WTC11 (cell line): ENCODE data around the gene C16orf54. TPM values are rescaled to one million over a fixed set of nuclear protein-coding genes. Genes with fewer than 3 reads are reported as not detected.

Experiments
- ATAC-seq: fragments of 200-7000 bp; cut with Tn5 transposase; 2 replicates; pipeline ENCODE4 v1.10.0; 2021; ENCODE audit warnings: mild to moderate bottlenecking, moderate library complexity
- CTCF ChIA-PET: fragments of 300-600 bp; sonication (Branson Sonifier 250); formaldehyde crosslinking; loops from one replicate; lab custom pipeline; 2021; ENCODE audit warnings: antibody characterized with exemption; lab: Charles Lee
- POLR2A ChIA-PET: fragments of 350-600 bp; sonication (Branson Sonifier 250); formaldehyde crosslinking; loops from one replicate; lab custom pipeline; 2021; ENCODE audit warnings: antibody characterized with exemption; lab: Charles Lee
- DNase-seq: peaks from one replicate; pipeline ENCODE4 v3.0.0; 2021; ENCODE audit warnings: low spot score
- H3K27ac Mint-ChIP-seq: 2 replicates; pipeline ENCODE4 v1.8.0; 2021; ENCODE audit warnings: mixed read lengths
- H3K27me3 Mint-ChIP-seq: 2 replicates; pipeline ENCODE4 v1.8.0; 2021; ENCODE audit warnings: low read depth, mild to moderate bottlenecking, moderate library complexity, mixed read lengths
- H3K36me3 Mint-ChIP-seq: 2 replicates; pipeline ENCODE4 v1.8.0; 2021; ENCODE audit warnings: mixed read lengths
- H3K4me1 Mint-ChIP-seq: 2 replicates; pipeline ENCODE4 v1.8.0; 2022; ENCODE audit warnings: mixed read lengths
- H3K4me3 Mint-ChIP-seq: 2 replicates; pipeline ENCODE4 v1.8.0; 2021; ENCODE audit warnings: mild to moderate bottlenecking, moderate library complexity, mixed read lengths
- H3K9me3 Mint-ChIP-seq: 2 replicates; pipeline ENCODE4 v1.8.0; 2021; ENCODE audit warnings: mixed read lengths
- ATF6 ChIP-seq: sonication (generic); formaldehyde crosslinking; IDR thresholded peaks from 2 replicates; pipeline ENCODE4 v1.8.1; 2023; ENCODE audit warnings: mild to moderate bottlenecking, missing genetic modification reagents
- CDX4 ChIP-seq: fragments of 250-450 bp; sonication (Bioruptor Pico); IDR thresholded peaks from 2 replicates; pipeline ENCODE4 v1.9.0; 2021; ENCODE audit warnings: moderate library complexity, mild to moderate bottlenecking, inconsistent platforms, borderline replicate concordance
- ERG ChIP-seq: fragments of 250-450 bp; sonication (Bioruptor Pico); IDR thresholded peaks from 2 replicates; pipeline ENCODE4 v1.8.0; 2021; ENCODE audit warnings: mild to moderate bottlenecking
- ESRRA ChIP-seq: sonication (generic); formaldehyde crosslinking; IDR thresholded peaks from 2 replicates; pipeline ENCODE4 v1.8.1; 2022; ENCODE audit warnings: mild to moderate bottlenecking, missing genetic modification reagents, borderline replicate concordance
- GTF2I ChIP-seq: fragments of 250-450 bp; sonication (Bioruptor Pico); conservative IDR thresholded peaks from 2 replicates; pipeline ENCODE4 v1.4.0; 2021; ENCODE audit warnings: mild to moderate bottlenecking
- MYBL2 ChIP-seq: sonication (generic); formaldehyde crosslinking; IDR thresholded peaks from 2 replicates; pipeline ENCODE4 v1.8.1; 2023; ENCODE audit warnings: mild to moderate bottlenecking, moderate library complexity, missing genetic modification reagents
- NFE2L1 ChIP-seq: sonication (generic); formaldehyde crosslinking; IDR thresholded peaks from 2 replicates; pipeline ENCODE4 v1.8.1; 2023; ENCODE audit warnings: missing genetic modification reagents
- NR3C1 ChIP-seq: sonication (generic); formaldehyde crosslinking; conservative IDR thresholded peaks from 2 replicates; pipeline ENCODE4 v1.8.1; 2023; ENCODE audit warnings: low read depth, mild to moderate bottlenecking, missing genetic modification reagents
- RORB ChIP-seq: fragments of 250-450 bp; sonication (Bioruptor Pico); IDR thresholded peaks from 2 replicates; pipeline ENCODE4 v1.9.0; 2021; ENCODE audit warnings: mild to moderate bottlenecking
- SMAD4 ChIP-seq: sonication (generic); formaldehyde crosslinking; IDR thresholded peaks from 2 replicates; pipeline ENCODE4 v1.8.0; 2022; ENCODE audit warnings: mild to moderate bottlenecking, missing genetic modification reagents
- TCF7 ChIP-seq: sonication (generic); formaldehyde crosslinking; IDR thresholded peaks from 2 replicates; pipeline ENCODE4 v1.8.0; 2022; ENCODE audit warnings: mild to moderate bottlenecking, low read depth, missing genetic modification reagents, moderate library complexity
- ZBTB21 ChIP-seq: sonication (generic); formaldehyde crosslinking; IDR thresholded peaks from 2 replicates; pipeline ENCODE4 v1.8.1; 2023; ENCODE audit warnings: mild to moderate bottlenecking, missing genetic modification reagents, borderline replicate concordance
- ZNF281 ChIP-seq: sonication (generic); formaldehyde crosslinking; IDR thresholded peaks from 2 replicates; pipeline ENCODE4 v1.8.0; 2023; ENCODE audit warnings: mild to moderate bottlenecking, missing genetic modification reagents
- ZNF396 ChIP-seq: fragments of 250-450 bp; sonication (Bioruptor Pico); IDR thresholded peaks from 2 replicates; pipeline ENCODE4 v1.8.0; 2021; ENCODE audit warnings: mild to moderate bottlenecking, moderate library complexity, borderline replicate concordance
- ZNF532 ChIP-seq: fragments of 250-450 bp; sonication (Bioruptor Pico); IDR thresholded peaks from 2 replicates; pipeline ENCODE4 v1.9.0; 2021; ENCODE audit warnings: mild to moderate bottlenecking, borderline replicate concordance
- total RNA-seq: library from RNA; stranded (reverse); gene quantifications from 3 replicates; pipeline ENCODE4 v1.2.3, GENCODE V29; 2021
- TF ChIP-seq, protein P1 (sequence below): sonication (generic); formaldehyde crosslinking; IDR thresholded peaks from 2 replicates; pipeline ENCODE4 v1.8.0; 2023; ENCODE audit warnings: missing genetic modification reagents, mild to moderate bottlenecking, borderline replicate concordance
- TF ChIP-seq, protein P2 (sequence below): sonication (generic); formaldehyde crosslinking; IDR thresholded peaks from 2 replicates; pipeline ENCODE4 v1.8.1; 2023; ENCODE audit warnings: mild to moderate bottlenecking, missing genetic modification reagents, borderline replicate concordance

Gene C16orf54
- total RNA-seq, 1 experiment from 2014 or later, result 0.09 TPM

GRCh38 chr16:29705030-29705429 is 40.8 kb downstream of the C16orf54 start:
- DNase-seq, result no peak
- Mint-ChIP-seq H3K27me3 (no peaks in the 10 kb centered on the region), H3K36me3 (peaks cover 3% of the 10 kb centered on the region; the same call in 1 of the 2 replicates), H3K9me3 (no peaks in the 10 kb centered on the region), H3K27ac (no peak overlapping the region), H3K4me3 (no peak overlapping the region), H3K4me1 (peaks cover 38% of the 10 kb centered on the region)
- CTCF ChIA-PET, result interaction anchor here (0.5 to 2.4 kb wide), 2 partner anchors 13 to 224 kb away, joined by 3 to 10 read pairs; no protein-coding TSS in a partner anchor
- no peak for ATAC-seq
- POLR2A ChIA-PET, result interaction anchor here (1.0 kb wide), 1 partner anchor 18 kb away, joined by 3 read pairs; no protein-coding TSS in a partner anchor
- TF ChIP-seq SMAD4 (CRISPR knock-in tag), result no peak
- no peak for TF ChIP-seq NFE2L1 (CRISPR knock-in tag)
- no peak for TF ChIP-seq ZNF532 (CRISPR knock-in tag)
- TF ChIP-seq, protein P1, sequence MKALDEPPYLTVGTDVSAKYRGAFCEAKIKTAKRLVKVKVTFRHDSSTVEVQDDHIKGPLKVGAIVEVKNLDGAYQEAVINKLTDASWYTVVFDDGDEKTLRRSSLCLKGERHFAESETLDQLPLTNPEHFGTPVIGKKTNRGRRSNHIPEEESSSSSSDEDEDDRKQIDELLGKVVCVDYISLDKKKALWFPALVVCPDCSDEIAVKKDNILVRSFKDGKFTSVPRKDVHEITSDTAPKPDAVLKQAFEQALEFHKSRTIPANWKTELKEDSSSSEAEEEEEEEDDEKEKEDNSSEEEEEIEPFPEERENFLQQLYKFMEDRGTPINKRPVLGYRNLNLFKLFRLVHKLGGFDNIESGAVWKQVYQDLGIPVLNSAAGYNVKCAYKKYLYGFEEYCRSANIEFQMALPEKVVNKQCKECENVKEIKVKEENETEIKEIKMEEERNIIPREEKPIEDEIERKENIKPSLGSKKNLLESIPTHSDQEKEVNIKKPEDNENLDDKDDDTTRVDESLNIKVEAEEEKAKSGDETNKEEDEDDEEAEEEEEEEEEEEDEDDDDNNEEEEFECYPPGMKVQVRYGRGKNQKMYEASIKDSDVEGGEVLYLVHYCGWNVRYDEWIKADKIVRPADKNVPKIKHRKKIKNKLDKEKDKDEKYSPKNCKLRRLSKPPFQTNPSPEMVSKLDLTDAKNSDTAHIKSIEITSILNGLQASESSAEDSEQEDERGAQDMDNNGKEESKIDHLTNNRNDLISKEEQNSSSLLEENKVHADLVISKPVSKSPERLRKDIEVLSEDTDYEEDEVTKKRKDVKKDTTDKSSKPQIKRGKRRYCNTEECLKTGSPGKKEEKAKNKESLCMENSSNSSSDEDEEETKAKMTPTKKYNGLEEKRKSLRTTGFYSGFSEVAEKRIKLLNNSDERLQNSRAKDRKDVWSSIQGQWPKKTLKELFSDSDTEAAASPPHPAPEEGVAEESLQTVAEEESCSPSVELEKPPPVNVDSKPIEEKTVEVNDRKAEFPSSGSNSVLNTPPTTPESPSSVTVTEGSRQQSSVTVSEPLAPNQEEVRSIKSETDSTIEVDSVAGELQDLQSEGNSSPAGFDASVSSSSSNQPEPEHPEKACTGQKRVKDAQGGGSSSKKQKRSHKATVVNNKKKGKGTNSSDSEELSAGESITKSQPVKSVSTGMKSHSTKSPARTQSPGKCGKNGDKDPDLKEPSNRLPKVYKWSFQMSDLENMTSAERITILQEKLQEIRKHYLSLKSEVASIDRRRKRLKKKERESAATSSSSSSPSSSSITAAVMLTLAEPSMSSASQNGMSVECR (CRISPR knock-in tag), result no peak
- TF ChIP-seq MYBL2, result no peak
- no peak for TF ChIP-seq GTF2I (CRISPR knock-in tag)
- TF ChIP-seq ZBTB21, result no peak
- TF ChIP-seq ESRRA (CRISPR knock-in tag), result no peak
- TF ChIP-seq ERG (CRISPR knock-in tag), result no peak
- no peak for TF ChIP-seq TCF7
- TF ChIP-seq RORB (CRISPR knock-in tag), result no peak
- TF ChIP-seq CDX4 (CRISPR knock-in tag), result no peak
- no peak for TF ChIP-seq ATF6 (CRISPR knock-in tag)
- TF ChIP-seq ZNF396 (CRISPR knock-in tag), result no peak
- no peak for TF ChIP-seq NR3C1 (CRISPR knock-in tag)
- no peak for TF ChIP-seq ZNF281
- TF ChIP-seq, protein P2, sequence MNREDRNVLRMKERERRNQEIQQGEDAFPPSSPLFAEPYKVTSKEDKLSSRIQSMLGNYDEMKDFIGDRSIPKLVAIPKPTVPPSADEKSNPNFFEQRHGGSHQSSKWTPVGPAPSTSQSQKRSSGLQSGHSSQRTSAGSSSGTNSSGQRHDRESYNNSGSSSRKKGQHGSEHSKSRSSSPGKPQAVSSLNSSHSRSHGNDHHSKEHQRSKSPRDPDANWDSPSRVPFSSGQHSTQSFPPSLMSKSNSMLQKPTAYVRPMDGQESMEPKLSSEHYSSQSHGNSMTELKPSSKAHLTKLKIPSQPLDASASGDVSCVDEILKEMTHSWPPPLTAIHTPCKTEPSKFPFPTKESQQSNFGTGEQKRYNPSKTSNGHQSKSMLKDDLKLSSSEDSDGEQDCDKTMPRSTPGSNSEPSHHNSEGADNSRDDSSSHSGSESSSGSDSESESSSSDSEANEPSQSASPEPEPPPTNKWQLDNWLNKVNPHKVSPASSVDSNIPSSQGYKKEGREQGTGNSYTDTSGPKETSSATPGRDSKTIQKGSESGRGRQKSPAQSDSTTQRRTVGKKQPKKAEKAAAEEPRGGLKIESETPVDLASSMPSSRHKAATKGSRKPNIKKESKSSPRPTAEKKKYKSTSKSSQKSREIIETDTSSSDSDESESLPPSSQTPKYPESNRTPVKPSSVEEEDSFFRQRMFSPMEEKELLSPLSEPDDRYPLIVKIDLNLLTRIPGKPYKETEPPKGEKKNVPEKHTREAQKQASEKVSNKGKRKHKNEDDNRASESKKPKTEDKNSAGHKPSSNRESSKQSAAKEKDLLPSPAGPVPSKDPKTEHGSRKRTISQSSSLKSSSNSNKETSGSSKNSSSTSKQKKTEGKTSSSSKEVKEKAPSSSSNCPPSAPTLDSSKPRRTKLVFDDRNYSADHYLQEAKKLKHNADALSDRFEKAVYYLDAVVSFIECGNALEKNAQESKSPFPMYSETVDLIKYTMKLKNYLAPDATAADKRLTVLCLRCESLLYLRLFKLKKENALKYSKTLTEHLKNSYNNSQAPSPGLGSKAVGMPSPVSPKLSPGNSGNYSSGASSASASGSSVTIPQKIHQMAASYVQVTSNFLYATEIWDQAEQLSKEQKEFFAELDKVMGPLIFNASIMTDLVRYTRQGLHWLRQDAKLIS (CRISPR knock-in tag), result no peak
